Activated CD4-positive, alpha-beta T cell treated with anti-CD3 and anti-CD28 coated beads for 48 hours (primary cell): Measurements from ENCODE around the gene TSPAN1.

Source experiments
- DNase-seq: peaks from one replicate; pipeline ENCODE4 v3.0.0-alpha.2; 2020

Gene TSPAN1, protein sequence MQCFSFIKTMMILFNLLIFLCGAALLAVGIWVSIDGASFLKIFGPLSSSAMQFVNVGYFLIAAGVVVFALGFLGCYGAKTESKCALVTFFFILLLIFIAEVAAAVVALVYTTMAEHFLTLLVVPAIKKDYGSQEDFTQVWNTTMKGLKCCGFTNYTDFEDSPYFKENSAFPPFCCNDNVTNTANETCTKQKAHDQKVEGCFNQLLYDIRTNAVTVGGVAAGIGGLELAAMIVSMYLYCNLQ

DNA sequence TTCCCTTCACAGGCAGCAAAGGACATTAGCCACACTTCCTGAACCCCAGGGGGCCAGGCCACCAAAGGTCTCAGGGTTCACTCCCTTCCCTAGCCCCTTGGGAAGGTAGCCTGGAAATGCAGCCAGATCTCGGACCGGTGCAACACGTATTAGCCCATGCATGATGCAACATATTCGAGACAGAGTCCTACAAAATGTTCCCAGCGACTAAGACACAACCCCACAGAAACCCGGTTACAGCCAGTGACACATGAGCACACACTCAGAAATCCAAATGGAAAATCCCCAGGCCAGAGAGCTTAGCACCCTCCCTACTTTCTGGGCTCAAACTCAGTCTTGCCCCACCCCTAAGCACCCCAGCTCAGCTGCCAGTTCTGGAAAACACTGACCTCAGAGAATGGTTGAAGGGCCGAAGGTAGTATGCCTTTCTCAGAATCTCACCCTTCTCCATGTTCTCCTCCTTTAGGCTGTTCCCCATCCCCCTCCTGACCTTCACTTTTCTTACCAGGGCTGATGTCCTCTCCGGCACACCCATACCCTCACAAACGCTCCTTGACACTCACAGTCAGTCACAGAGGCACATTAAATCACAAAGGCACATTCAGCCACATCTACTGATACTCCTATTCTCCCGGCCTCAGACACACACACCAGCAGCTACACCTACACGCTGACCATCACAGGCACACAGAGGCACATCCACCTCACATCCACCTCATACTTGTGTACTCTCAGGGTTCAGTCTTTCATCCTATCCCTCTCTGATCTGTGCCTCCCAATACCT lies at the start of gene TSPAN1:
Gene TSPAN1, plus strand, starts transcription at position 640 of the 784 bp plus-strand sequence. CDS start 6,021 bp downstream, outside the sequence.
- DNase-seq = no peak

DNA sequence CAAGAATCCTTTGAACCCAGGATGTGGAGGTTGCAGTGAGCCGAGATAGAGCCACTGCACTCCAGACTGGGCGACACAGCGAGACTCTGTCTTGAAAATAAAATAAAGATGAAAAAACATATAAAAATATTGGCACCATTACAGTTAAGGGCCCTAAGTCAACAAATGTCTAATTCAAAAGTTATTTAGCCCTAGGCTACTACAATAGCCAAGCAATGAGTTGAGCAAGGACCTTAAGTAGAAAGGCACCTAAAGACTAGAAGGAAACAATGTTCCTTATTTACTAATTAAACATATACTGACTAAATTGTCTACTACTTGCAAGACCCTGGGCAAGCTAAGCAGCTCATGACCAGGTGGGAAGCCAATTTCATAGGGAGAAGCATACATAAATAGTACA lies 46.5 kb upstream of the TSPAN1 start:
- no peak for DNase-seq

DNA sequence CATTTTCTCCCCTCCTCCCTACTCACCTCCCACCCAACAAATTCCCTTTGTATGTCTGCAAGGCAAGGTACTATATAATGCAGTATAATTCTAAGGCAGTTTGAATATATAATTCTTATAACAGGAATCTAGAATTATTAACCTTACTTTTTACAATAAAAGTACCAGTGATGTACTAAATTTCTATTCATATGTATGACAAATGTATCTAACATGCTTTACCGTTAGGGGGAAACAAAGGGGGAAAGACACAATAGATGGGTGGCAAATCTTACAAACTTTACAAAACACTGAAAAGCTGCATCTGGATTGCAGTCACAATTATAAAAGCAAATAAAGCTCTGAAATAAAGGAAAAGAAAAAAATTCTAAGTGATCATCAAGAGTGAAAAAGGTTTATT lies 44.8 kb upstream of the TSPAN1 start:
- DNase-seq = no peak

DNA sequence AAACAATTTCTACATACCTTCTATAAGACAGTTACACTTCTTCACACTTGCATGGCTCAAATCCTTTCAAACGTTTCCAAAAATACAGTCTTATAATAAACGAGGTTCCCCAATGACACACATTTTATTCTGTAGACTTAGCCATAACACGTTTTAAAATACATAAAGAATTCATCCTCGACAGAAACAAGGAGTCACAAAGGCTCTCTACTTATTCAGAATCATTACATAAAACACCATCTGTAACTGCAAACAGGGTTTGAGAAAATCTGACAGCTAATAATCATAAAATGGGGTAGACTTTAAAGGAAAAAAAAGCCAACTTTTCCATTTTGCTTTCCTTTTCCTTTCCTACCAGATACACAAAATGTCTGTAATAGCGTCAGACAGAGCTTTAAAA lies 44.3 kb upstream of the TSPAN1 start:
- no peak for DNase-seq

DNA sequence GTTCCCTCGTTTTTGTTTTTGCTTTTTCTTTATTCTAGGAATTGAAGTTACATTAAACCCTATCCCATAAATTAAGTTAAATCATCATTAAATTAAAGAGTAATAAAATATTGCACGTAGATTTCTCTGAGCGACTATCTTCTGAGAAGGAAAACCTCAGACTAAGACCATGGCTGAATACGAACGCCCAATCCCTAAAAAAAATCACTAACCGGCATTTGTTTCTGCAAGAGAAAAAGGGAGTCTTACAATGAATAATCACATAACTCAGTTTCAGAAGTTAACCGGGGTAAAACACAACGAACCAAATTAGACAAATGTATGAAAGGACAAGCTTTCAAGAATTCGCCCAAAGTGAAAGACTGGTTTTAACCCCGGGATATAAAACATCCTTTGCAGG lies 43.8 kb upstream of the TSPAN1 start:
- no peak for DNase-seq

DNA sequence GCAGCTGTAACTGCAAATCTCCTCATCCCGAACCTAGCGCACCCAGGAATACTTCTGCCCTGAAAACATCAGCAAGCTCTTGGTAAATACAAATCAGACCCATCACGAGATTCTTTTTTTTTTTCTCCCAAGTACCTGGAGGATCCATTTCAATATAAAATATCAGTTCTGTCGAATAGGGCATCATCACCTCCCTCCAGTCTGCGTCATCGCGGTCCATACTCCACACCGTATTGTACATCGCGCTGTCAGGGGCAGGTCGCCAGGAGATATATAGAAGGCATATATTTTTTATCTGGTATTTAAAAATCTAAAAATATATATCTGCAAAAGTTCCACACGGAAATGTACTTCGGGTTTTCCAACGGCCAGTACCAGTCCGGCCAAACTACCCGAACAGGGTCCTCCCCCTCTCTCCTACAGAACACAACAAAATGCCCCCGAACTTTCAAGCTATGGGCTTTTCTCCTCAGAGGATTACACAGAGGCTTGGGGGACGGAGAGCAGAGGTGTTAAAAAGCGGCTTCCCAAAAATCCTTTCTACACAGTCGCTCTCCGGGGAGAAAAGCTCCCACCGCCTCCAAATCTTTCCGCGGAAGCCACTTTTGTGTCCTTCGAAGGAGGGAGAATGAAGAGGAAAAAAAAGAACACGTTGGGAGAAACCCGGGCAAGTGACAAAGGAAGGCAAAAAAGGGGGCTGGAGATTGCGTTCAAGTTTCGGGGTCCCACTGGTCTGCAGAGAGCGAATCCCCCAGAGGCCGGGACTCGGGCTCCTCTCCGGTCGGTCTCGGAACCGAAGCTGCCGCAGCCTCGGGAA lies 43.0 kb upstream of the TSPAN1 start:
- peak; percentile 42 for DNase-seq

DNA sequence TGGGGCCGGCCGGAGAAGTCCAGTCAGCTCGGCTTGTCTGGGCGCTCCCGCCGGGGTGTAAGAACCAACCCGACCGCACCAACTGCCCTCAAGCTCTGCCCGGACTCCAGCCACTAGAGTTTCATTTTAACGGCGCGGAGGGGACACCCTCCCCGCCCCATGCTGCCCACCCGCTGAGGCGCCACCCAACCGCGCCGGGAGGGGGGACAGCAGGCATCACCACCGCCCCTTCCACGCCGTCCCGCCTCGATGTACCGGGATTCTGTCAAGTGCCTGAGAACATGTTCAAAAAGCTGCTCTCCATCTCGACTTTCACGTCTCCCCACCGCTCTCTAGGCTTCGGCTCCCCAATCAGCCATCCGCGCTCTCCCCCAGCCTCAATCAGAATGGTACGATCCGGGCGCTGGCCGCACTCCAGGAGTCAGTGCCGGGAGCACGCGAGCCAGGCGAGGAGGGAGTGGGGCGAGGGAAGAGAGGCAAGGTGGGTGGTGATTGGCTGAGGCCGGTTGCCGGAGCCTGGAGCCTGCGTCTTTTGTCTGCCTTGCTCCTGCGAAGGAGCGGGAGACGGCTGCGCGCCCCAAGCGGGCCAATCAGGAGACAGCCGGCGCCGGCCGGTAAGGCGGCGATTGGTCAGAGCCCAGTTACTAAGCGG lies 42.2 kb upstream of the TSPAN1 start, which contains the start of gene PIK3R3:
Gene PIK3R3, minus strand, starts transcription at position 101 of the 652 bp plus-strand sequence. CDS start 677 bp downstream, outside the sequence.
- DNase-seq = peak; percentile 93

DNA sequence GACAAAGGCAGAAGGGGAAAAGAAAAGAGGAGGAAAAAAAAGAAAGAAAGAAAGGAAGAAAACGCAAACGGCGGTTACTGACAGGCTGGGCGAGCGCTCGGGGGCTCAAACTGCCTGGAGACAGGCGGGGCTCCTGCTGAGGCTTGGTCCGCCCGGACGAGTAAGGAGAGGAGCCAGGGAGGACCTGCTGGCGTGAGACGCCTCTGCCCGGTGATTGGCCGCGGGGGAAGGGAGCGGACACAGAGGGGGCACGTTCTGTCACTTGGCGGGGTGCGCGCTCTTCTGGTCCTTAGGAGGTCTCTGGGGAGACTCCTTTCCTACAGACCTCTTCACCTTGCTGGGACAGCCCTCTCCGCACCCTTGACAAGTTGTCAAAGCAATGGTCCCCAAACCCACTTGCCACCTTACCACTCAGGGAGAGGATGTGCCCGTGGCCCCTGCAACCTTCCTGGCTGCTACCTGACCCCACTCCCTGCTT lies 41.7 kb upstream of the TSPAN1 start:
- DNase-seq = no peak

DNA sequence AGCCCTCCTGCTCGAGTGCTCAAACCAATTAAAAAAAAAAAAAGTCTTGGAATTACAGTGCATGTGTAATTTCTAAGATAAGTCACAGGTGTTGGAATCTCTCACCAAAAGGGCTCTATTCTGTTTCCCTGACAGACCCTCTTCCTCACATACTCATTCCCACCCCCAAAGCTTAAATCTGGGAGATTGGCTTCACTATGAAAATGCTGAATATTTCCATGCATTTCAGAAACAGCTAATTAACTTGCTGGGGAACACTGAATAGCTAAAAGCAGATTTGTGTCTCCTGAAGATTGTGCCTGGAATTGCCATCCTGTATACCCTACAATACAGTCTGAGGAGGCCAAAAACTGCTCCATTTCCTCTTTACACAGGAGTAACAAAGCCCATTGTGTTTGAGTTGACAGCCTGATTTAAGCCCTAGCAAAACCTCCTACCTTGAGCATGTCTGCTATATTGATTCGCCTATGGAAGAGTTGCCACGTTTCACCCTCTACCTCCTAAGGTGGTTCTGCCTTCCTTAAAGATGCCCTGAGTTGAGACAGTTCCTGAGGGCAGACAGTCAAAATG lies 41.0 kb upstream of the TSPAN1 start:
- DNase-seq = no peak

DNA sequence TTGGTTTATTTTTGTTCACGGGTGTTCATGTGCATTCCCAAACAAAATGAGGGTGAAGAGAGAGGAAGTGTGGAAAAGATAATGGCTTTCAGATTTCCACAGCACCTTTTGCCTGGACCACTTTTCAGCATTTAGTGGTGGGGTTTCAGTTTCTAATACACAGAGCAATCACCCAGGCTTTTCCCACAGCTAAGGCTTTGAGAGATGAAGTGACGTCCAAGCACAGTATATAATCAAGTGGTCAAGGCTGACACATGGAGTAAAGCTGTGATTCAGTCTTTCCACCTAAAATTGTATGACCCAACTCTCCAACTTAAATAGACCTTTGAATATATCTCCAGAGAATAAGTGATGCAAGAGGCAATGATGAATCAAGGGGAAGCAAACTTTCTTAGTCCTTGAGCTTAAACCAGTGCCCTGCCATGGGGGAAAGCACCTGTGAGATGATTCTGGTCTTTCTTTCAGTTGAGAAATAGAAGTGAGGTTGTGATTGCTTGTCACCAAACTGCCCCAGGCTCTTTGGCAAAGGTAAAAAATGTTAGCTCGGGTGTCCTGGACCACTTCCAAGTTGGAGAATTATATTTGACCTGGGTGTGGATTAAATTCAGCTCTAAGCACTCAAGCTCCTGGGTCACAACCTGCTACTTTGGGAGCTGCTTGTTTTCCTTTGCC lies 40.1 kb upstream of the TSPAN1 start:
- DNase-seq = peak; percentile 5

DNA sequence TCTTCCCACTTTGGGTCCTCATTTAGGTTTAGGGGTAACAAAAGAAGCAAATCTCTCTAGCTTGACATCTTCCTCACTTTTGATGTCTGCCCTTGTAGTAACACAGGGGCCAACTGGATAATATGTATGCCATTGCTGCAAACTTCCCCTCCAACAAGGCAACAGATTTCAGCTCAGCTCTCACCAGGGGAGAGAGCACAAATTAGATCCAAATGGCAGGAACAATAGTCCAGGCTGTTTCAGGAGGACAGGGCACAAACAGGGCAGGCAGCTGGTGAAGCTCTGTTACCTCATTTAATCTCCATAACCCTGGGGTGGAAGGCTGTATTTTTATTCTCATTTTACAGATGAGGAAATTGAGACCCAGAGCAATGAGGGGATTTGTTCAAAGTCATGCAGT lies 38.2 kb upstream of the TSPAN1 start:
- DNase-seq = no peak

DNA sequence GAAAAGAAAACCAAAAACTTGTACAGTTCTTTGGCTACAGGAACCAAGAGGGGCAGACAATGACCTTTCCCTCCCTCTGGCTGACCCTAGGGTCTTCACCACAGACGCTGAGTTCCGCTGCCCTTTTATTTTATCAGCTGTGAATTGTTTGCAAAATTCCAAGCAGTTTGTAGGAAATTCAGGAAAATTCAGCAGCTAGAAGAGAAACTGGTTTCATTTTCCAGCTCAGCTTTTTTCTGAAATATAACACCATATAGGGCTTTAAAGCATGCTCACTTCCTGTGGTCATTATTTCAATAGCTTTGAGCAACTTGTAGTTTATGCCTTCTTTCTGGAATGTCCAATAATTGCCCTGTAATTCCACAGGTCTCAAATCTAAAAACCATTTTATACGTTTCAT lies 37.0 kb upstream of the TSPAN1 start:
- DNase-seq = no peak

DNA sequence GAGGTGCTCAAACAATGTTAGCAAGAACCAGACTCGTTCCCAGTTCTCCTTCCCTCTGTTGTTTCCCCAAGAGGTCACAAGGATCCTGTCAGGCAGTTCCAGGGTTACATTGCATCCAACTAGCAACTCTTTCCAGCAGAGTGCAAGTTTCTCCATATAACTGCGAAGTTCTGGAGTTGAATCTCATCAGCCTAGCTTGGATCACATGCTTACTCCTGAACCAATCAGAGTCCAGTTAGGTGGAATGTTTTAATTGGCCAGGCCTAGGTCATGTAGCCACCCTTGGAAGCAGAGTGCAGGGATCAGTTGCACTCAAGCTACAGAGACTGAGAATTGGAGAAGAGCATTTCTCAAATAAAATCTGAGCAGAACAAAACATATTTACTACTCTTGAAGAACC lies 26.6 kb upstream of the TSPAN1 start:
- no peak for DNase-seq

DNA sequence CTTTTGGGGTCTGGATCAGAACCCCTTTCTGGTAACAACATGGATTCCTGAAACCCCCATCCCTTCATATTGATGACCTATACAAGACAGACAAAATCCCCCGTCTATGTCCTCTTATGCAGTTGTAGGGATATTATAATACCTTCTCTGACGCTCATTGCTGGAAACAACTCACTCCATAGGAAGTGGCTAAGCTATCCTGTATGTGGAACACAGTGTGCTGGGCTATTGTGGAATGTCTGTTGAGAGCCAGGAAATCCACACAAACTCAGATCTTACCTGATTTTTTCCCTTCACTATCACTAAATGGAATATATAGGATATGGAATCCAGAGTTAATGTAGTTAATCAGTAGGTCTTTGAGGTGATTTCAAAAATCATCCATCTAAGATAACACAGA lies 24.8 kb upstream of the TSPAN1 start:
- DNase-seq = no peak

DNA sequence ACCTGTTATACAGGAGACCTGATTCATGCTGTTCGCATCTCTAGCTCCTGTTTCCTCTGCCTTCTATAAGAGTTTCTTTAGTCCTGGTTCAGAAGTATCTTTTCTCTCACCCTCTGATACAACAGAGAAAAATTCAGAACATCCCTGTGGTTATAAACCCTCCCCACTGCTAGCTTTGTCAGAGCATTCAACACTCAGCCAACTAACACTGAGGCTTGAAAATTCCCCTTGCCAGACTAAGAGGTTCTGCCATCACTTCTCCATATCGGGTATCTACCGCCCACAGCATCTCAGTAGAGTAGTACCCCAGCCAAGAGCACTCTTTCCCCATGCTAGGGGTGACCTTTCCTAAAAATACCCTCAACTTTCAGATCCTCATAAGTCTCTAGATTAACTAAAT lies 22.9 kb upstream of the TSPAN1 start:
- DNase-seq = no peak

DNA sequence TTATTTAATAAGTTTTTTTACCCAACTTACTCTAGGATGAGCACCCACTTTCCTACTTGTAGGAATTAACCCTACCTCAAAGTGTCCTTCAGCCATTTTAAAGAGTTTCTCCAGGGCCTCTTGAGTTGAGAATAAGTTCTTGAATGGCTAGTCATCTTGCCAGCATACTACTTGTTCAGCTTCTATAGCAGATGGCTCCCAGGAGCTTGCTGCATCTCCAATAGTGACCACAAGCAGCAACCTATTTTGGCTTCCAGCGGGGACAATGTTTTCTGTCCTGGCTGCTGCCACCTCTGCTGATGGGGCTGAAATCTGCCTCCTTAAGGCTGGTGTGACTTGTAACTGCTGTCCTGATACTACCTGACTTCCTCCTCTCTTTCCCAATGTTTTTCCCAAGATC lies 21.7 kb upstream of the TSPAN1 start:
- DNase-seq = no peak

DNA sequence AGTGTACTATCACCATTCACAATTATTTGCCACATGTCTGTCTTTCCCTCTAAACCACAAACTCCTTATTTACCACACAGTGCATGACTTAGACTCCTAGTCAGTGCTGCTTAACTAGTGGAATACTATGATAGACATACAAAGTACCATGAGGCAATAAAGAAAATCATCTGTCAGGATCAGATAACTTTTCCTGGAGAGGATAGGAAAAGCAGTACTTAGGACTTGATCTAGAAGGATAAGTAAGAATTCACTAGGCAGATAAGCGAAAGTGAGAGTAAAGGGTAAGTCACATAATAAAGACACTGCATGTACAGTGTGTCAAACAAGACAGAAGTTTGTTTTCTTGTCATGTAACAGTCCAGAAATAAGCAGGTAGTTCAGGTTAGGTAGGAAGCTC lies 21.2 kb upstream of the TSPAN1 start:
- DNase-seq = no peak

DNA sequence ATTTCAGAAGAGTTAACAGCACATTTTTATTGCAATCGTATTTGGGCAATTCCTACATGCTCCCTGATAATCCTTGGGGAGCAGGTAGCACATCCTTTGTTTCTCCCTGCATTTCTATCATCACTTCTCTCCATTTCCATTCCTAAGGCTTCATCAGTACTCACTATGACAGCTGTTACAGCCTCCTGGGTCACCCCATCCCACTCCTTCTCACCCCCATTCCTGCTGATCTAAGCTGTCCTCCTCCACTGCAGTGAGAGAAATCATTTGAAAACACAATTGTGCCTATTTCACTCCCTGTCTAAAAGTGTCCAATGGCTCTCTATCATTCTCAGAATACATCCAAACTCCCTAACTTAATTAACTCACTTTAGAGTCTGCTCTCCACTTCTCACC lies 17.0 kb upstream of the TSPAN1 start:
- DNase-seq = no peak

DNA sequence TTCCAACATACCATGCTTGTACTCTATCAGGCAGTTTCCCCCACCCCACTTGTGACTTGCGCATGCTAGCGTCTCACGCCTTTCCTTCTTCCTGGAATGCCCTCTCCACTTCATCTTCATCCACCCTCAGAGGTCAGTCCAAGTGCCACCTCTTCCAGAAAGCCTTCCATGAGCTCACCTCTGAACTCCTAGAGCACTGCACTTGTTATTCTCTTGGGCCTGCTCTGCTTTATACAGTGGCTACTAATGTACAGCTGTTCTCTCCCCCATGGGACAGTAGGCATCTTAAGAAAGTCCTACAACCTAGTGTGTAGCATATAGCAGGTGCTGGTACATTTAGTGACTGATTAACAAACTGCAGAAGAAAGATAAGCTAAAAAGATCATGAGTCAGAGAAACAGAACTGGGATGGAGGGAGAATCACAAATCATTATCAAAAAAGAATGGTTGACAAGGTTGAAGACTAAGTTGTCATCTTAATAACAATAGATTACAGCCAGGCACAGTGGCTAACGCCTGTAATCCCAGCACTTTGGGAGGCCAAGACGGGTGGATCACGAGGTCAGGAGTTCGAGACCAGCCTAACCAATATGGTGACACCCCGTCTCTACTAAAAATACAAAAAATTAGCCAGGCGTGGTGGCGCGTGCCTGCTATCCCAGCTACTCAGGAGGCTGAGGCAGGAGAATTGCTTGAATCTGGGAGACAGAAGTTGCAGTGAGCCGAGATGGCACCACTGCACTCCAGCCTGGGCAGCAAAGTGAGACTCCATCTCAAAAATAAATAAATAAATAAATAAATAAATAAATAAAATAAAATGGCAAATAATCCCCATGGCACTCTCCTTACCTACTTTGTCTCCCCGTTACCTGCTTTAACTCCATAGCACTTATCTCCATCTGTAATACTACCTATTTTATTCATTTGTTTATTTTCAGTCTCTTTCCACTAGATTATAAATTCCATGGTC lies 16.3 kb upstream of the TSPAN1 start:
- DNase-seq = no peak

DNA sequence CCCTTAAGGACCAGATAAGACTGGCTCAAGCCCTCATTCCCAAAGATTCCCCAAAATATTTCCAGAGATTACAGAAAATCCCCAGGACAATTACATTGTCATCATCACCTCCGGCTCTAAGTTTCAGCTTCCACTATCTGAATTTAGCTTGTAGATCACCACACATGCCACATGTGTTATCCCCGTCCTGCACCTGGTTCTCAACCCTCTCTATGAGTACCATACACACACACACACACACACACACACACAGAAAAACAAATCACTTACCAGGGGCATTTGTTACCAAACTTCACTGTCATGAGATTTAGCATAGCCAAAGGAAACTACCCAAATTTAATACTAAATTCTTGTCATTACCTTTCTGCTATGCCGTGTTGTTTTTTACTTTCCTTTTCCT lies 15.4 kb upstream of the TSPAN1 start:
- DNase-seq = no peak

DNA sequence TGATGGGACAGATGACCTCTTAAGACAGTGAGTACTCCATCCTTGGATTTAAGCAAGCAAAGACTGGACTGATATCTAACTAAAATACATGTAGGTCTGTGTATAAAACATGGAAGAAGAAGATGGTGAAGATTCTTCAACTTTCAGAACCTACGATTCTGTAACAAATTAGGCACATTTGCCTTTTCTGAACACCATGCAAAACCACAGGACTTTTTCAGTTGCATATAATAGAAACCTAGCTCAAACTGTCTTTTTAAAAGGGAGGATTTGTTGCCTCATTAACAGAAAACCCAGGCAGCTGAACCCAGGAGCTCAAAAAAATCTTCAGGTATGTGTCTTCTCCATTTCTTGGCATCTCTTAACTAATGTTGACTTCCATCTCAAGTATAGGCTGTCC lies 14.7 kb upstream of the TSPAN1 start:
- DNase-seq = no peak
